Astrocyte (in vitro differentiated cells and primary cell): ENCODE data around the gene NCBP3. TPM values are rescaled to one million over a fixed set of nuclear protein-coding genes. Genes with fewer than 3 reads are reported as not detected.
"Not testable (repeated sequence)": the region's sequence is repeated elsewhere in the genome, so short reads cannot be mapped to it uniquely, and the experiment has no call there.

Experiments
- DNase-seq: peaks from one replicate; pipeline ENCODE4 v3.0.0-alpha.2; 2010; ENCODE audit warnings: low read depth
- FAIRE-seq: peaks from 2 replicates; lab custom pipeline; 2011; peaks lifted over from hg19 to GRCh38; lab: Jason Lieb, UNC
- H2AFZ ChIP-seq: 2 replicates; pipeline ENCODE4 v1.6.0; 2012; ENCODE audit warnings: low read depth, low read length, inconsistent platforms
- H3K27ac ChIP-seq: 2 replicates; pipeline ENCODE4 v1.5.1; 2011; ENCODE audit warnings: low read depth, low read length, inconsistent platforms
- H3K27me3 ChIP-seq: 2 replicates; pipeline ENCODE4 v1.6.0; 2011; ENCODE audit warnings: low read length, inconsistent platforms; ENCODE audit not compliant: insufficient read depth
- H3K36me3 ChIP-seq: 2 replicates; pipeline ENCODE4 v1.5.1; 2011; ENCODE audit warnings: low read length, inconsistent platforms; ENCODE audit not compliant: insufficient read depth
- H3K4me1 ChIP-seq: 2 replicates; pipeline ENCODE4 v1.5.1; 2011; ENCODE audit warnings: low read length, inconsistent platforms; ENCODE audit not compliant: insufficient read depth
- H3K4me2 ChIP-seq: 2 replicates; pipeline ENCODE4 v1.6.0; 2012; ENCODE audit warnings: low read length, inconsistent platforms
- H3K4me3 ChIP-seq: 2 replicates; pipeline ENCODE4 v1.5.1; 2011; ENCODE audit warnings: low read depth, mild to moderate bottlenecking, low read length, inconsistent platforms; ENCODE audit not compliant: insufficient read depth
- H3K79me2 ChIP-seq: 2 replicates; pipeline ENCODE4 v1.6.0; 2012; ENCODE audit warnings: mild to moderate bottlenecking, low read length, inconsistent platforms; ENCODE audit not compliant: insufficient read depth
- H3K9ac ChIP-seq: 2 replicates; pipeline ENCODE4 v1.6.0; 2012; ENCODE audit warnings: mild to moderate bottlenecking, low read length, inconsistent platforms
- H3K9me3 ChIP-seq: 2 replicates; pipeline ENCODE4 v1.5.1; 2012; ENCODE audit warnings: low read depth, mild to moderate bottlenecking, low read length, inconsistent platforms; ENCODE audit not compliant: insufficient read depth
- H4K20me1 ChIP-seq: 2 replicates; pipeline ENCODE4 v1.6.0; 2012; ENCODE audit warnings: low read length, inconsistent platforms; ENCODE audit not compliant: insufficient read depth
- H3K27ac Mint-ChIP-seq: one replicate; pipeline ENCODE4 v1.8.0; 2021; ENCODE audit warnings: mild to moderate bottlenecking, mixed read lengths; ENCODE audit not compliant: unreplicated experiment
- H3K27me3 Mint-ChIP-seq: one replicate; pipeline ENCODE4 v1.8.0; 2021; ENCODE audit warnings: low read depth, mixed read lengths; ENCODE audit not compliant: unreplicated experiment
- H3K36me3 Mint-ChIP-seq: one replicate; pipeline ENCODE4 v1.8.0; 2021; ENCODE audit warnings: low read depth, mixed read lengths; ENCODE audit not compliant: unreplicated experiment
- H3K4me1 Mint-ChIP-seq: one replicate; pipeline ENCODE4 v1.8.0; 2021; ENCODE audit warnings: low read depth, mixed read lengths; ENCODE audit not compliant: unreplicated experiment
- H3K4me3 Mint-ChIP-seq: one replicate; pipeline ENCODE4 v1.8.0; 2021; ENCODE audit warnings: mild to moderate bottlenecking, moderate library complexity, mixed read lengths; ENCODE audit not compliant: unreplicated experiment
- H3K9me3 Mint-ChIP-seq: one replicate; pipeline ENCODE4 v1.8.0; 2021; ENCODE audit warnings: mild to moderate bottlenecking, mixed read lengths; ENCODE audit not compliant: unreplicated experiment
- CTCF ChIP-seq: IDR thresholded peaks from 2 replicates; pipeline ENCODE4 v1.5.1; 2011; ENCODE audit warnings: low read depth, mild to moderate bottlenecking, inconsistent platforms, low read length, moderate library complexity; ENCODE audit not compliant: insufficient read depth
- EZH2 ChIP-seq: IDR thresholded peaks from 2 replicates; pipeline ENCODE4 v1.6.1; 2012; ENCODE audit warnings: mild to moderate bottlenecking, low read length, inconsistent platforms; ENCODE audit not compliant: insufficient read depth
- total RNA-seq: library from RNA; stranded (reverse); gene quantifications from 2 replicates; pipeline ENCODE4 v1.2.1, GENCODE V29; 2021

The NCBP3 gene
- total RNA-seq, 1 donor from 2014 or later, result 46.7 TPM

DNA sequence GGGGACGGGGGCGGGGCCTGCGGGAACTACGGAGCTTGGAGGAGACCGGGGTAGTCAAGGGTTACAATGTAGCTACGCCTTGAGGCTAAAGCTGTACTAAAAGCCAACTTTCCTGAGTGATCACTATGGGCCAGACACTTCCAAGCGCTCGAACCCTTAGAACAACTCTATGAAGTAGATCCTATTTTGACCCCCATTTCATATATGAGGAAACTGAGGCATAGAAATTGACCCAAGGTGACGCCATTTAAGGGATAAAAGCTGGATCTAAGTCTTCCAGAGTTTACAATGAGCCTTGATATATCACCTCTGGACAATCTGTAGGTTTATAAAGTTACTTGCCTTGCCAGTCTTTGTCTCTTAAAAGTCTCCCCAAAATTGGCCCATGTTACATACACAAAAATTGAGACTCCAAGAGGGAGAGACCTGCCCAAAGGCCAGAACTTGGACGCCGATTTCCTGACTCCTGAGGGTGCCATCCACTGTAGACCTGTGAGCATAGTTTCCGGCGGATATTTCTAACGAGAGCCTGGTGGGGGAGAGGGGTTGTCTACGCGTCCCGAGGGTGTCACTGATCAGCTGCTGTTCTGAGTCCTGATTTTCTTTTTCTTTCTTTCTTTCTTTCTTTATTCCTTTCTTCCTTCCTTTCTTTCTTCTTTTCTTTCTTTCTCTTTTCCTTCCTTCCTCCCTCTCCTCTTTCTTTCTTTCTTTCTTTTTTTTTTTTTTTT is 555 bp upstream of the NCBP3 start:
- H4K20me1 ChIP-seq, result peaks cover 26% of the 10 kb centered on the region
- H3K36me3 ChIP-seq, result peaks cover 18% of the 10 kb centered on the region
- H3K27me3 ChIP-seq, result no peaks in the 10 kb centered on the region
- DNase-seq (no peak), FAIRE-seq (no peak)
- no peaks in the 10 kb centered on the region for H3K9me3 ChIP-seq
- Mint-ChIP-seq H3K9me3 (no peaks in the 10 kb centered on the region), H3K27ac (peak overlapping the region; percentile 53), H3K27me3 (peaks cover 20% of the 10 kb centered on the region), H3K36me3 (no peaks in the 10 kb centered on the region), H3K4me1 (peaks cover 7% of the 10 kb centered on the region), H3K4me3 (peak overlapping the region; percentile 71)
- H3K9ac ChIP-seq, result no peak overlapping the region
- peaks cover 38% of the 10 kb centered on the region for H3K79me2 ChIP-seq
- peaks cover 6% of the 10 kb centered on the region for H3K4me1 ChIP-seq
- H3K4me2 ChIP-seq, result peak overlapping the region; percentile 64
- H2AFZ ChIP-seq, result peak overlapping the region; percentile 43
- TF ChIP-seq CTCF, result no peak
- TF ChIP-seq EZH2, result no peak
- no peak overlapping the region for H3K27ac ChIP-seq
- no peak overlapping the region for H3K4me3 ChIP-seq

DNA sequence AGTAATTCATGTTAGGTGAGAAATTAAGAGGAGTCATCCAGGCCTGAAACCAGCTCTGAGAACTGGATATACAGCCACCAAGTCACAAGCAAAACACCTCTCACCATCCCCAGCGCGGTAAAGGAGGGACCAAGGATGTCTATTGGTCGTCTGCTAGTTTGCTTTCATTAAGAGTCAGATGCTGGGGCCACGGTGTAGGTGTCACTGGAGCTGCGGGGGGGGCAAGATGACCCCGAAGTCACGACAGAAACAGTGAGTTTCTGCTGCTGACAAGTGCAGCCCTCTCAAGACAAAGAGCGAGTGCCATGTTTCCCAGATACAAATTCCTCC is 790 bp downstream of the NCBP3 start:
- H3K4me3 ChIP-seq, result peak overlapping the region; percentile 80
- peaks cover 46% of the 10 kb centered on the region for H3K79me2 ChIP-seq
- H3K27ac ChIP-seq, result peak overlapping the region; percentile 75
- TF ChIP-seq CTCF (no peak), EZH2 (no peak)
- peaks cover 26% of the 10 kb centered on the region for H3K36me3 ChIP-seq
- H2AFZ ChIP-seq, result peak overlapping the region; percentile 87
- H3K9me3 ChIP-seq, result no peaks in the 10 kb centered on the region
- Mint-ChIP-seq H3K4me3 (peak overlapping the region; percentile 97), H3K4me1 (peaks cover 7% of the 10 kb centered on the region), H3K27me3 (peaks cover 8% of the 10 kb centered on the region), H3K27ac (peak overlapping the region; percentile 91), H3K9me3 (no peaks in the 10 kb centered on the region), H3K36me3 (no peaks in the 10 kb centered on the region)
- H4K20me1 ChIP-seq, result peaks cover 37% of the 10 kb centered on the region
- H3K4me2 ChIP-seq, result peak overlapping the region; percentile 96
- FAIRE-seq (no peak), DNase-seq (no peak)
- H3K4me1 ChIP-seq, result peaks cover 6% of the 10 kb centered on the region
- H3K9ac ChIP-seq, result peak overlapping the region; percentile 96
- H3K27me3 ChIP-seq, result no peaks in the 10 kb centered on the region

DNA sequence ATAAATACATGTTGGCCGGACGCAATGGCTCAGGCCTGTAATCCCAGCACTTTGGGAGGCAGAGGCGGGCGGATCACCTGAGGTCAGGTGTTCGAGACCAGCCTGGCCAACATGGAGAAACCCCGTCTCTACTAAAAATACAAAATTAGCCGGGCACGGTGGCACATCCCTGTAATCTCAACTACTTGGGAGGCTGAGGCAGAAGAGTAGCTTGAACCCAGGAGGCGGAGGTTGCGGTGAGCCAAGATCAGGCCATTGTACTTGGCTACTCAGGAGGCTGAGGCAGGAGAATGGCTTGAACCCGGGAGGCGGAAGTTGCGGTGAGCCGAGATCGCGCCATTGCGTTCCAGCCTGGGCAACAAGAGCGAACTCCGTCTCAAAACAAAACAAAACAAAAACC is 1.5 kb downstream of the NCBP3 start:
- H2AFZ ChIP-seq, H3K9me3 Mint-ChIP-seq, H3K9me3 ChIP-seq, H3K27ac Mint-ChIP-seq, H3K27me3 Mint-ChIP-seq, DNase-seq, H3K4me1 ChIP-seq, H3K4me1 Mint-ChIP-seq, H3K27ac ChIP-seq, FAIRE-seq, H3K36me3 Mint-ChIP-seq, H3K9ac ChIP-seq, H3K27me3 ChIP-seq: not testable (repeated sequence)
- peaks cover 53% of the 10 kb centered on the region for H3K79me2 ChIP-seq
- peaks cover 33% of the 10 kb centered on the region for H3K36me3 ChIP-seq
- H3K4me3 Mint-ChIP-seq, result peak overlapping the region; percentile 97
- H4K20me1 ChIP-seq, result peaks cover 44% of the 10 kb centered on the region
- H3K4me3 ChIP-seq, result peak overlapping the region; percentile 80
- H3K4me2 ChIP-seq, result peak overlapping the region; percentile 96
